GM21447 (cell line): ENCODE data around the gene BRCA1.
"Not testable (repeated sequence)": the region's sequence is repeated elsewhere in the genome, so short reads cannot be mapped to it uniquely, and the experiment has no call there.

Experiments
- ATAC-seq: cut with Tn5 transposase; IDR thresholded peaks from one replicate; pipeline ENCODE4 v1.9.1; 2021; ENCODE audit not compliant: unreplicated experiment

Gene BRCA1

DNA sequence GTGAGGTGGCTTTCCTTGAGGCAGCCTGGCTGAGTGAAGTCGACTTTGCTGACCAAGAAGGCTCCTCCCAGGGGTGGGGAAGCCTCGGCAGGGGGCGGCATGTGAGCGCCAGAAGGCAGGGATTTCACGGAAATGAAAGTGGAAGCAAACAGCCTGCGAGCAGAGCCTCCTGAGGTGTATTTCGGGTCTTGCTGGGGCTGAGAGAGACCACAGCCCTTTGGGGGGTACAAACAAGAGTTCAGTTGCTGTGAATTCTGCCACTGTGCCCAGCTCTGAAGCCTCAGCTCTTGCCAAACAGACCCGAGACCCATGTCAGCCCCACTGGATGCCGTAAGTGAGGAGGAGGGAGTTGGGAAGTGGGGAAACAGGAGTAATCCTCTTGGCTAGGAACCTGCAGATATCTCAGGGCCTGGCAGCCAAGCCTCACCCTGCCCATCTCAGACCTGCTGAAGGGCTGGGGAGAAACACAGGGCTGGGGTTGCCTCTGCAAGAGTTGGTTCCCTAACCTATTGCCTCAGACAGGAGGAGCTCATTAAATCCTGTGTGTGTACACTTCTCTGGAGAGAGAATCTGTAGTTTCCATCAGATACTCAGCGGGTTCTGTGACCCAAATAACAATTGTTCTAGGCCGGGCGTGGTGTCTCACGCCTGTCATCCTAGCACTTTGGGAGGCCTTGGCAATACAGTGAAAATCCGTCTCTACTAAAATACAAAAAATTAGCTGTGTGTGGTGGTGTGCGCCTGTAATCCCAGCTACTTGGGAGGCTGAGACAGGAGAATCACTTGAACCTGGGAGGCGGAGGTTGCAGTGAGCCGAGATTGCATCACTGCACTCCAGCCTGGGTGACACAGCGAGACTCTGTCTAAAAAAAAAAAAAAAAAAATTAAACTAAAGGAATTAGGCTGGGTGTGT lies 118.3 kb downstream of the BRCA1 start, which contains the start of gene IFI35:
Gene IFI35, plus strand, starts transcription at position 146 of the 913 bp plus-strand sequence. Its CDS starts 164 bp downstream, at position 310.
- peak; percentile 90 for ATAC-seq

DNA sequence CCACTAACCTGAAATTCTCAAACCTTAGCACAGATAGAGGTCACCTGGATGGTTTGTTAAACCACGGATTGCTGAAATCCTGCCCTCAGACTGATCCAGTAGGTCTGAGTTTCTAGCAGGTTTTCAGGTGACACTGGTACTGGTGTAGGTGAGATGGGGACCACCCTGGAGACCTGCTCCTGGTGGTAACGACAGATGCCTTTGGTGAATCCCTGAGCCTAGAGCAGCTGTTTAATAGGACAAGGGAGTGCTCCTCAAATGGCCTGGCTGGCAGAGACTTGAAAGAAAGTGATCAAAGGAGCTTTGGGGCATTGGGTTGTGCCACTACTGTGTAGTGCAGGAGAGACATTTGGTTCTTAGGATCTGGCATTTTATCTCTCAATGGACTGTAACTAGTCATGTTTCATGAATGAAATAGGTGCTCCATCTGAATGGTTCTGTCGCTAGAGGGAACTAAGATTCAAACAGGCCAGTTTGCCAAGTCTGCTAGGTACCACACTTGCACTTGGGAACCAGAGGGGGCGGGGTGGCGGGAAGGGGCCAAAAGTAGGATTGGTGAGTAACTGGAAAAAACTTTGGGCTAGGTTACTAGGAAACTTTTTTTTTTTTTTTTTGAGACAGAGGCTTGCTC lies 121.5 kb downstream of the BRCA1 start:
- no peak for ATAC-seq

DNA sequence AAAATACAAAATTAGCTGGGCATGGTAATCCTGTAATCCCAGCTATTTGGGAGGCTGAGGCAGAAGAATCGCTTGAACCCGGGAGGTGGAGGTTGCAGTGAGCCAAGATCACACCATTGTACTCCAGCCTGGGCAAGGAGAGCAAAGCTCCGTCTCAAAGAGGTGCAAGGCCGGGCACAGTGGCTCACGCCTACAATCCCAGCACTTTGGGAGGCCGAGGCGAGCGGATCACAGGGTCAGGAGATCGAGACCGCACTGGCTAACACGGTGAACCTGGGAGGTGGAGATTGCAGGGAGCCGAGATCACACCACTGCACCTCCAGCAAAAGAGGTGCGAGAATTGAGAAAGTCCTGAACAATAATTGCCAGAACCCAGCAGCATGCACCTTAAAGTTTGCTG lies 124.3 kb downstream of the BRCA1 start:
- ATAC-seq: not testable (repeated sequence)

DNA sequence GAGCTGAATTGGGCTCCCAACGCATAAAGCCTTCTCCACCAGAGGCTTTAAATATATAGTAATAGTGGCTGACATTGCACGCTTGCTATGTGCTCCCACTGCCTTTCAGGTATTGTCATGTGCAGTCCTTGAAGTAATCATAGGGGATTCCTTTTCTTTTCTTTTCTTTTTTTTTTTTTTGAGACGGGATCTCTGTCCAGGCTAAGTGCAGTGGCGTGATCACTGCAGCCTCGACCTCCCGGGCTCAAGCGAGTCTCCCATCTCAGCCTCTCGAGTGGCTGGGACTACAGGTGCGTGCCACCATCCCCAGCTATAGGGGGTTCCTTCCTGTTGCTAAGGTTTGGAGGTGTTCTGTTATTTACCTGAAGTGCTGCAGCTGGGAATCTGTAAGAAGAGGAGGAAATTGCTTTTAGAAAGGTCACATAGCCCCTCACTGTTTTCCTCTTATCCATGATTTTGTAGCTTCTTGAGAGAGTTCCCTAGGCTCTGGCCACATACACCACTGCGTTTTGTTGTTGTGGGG lies 126.1 kb downstream of the BRCA1 start:
- no peak for ATAC-seq

DNA sequence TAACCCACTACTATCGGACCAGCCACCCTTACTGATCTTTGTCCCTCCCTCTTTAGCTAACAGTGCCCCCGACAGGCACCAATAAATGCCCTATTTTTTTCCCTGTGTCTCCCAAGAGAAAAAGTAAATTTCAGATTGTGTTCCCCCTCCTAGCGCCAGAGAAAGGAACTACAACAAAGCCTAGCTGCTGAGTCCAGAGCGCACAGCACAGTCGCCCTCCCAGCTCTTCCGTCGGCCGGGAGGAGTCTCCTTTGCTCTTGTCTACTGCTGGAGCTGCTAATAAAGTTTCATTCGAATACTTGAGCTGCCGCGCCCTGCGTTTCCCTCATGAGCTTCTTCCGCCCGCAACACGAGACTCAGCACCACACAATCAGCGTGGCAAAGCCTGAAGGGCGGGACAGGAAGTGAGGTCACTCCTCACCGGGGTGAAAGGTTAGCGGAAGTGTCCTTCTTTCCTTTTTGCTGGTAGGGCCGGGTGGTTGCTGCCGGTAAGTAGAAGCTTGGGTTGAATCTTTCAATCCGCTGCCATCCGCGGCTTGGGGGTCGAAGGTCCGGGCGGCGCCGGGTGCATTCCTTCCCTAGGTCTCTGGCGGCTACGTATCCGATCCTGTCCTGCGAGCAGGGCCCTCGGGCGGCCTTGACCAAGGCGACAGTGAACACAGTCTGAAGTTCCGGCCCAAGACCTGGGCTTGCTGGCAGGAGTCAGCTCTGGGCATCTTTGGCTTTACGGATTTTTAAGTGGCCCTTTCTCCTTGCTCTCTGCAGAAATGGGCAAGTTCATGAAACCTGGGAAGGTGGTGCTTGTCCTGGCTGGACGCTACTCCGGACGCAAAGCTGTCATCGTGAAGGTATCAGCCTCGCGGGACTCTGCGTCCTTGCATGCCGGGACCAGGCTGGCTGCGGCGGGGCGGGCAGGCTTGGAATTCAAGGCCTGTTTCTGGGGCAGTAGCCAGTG lies 126.9 kb downstream of the BRCA1 start, which contains the start of gene RPL27:
Gene RPL27, plus strand, starts transcription at position 436 of the 955 bp plus-strand sequence. Its CDS starts 332 bp downstream, at position 768.
- ATAC-seq: peak; percentile 88

DNA sequence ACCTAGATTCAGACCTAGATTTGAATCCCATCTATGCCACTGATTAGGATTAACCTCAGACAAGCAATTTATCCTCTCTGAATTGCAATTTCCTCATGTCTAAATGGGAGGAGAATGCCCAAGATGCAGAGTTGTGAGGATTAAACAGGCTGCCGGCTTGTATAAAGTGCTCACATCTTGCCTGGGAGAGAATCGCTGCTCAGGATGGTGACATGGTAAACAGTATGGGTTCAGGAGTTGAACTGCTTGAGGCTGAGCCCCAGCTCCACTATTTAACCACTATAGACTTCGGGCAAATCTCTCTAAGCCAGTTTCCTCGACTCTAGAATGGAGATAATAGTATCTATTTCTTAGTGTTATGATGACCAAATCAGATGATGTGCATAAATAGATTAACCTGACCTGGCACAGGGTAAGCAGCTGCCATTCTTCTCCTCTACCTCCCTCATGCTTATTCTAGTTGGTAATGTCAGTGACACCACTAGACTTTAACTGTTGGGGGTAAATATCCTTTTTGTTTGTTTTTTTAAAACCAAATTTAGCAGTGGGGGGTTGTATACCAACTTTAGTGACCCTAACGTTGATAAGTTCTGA lies 127.7 kb downstream of the BRCA1 start:
- no peak for ATAC-seq
